Activated B cell treated with CpG ODN at 0.5 μM for 24 hours (primary cell): ENCODE results near the gene MYL12A. TPM values are rescaled to one million over a fixed set of nuclear protein-coding genes. Genes with fewer than 3 reads are reported as not detected.

Experiments used
- ATAC-seq: fragments of 200-7000 bp; cut with Tn5 transposase; one replicate; pipeline ENCODE4 v1.10.0; 2021; ENCODE audit warnings: low read depth, mild to moderate bottlenecking, moderate library complexity
- CTCF ChIA-PET: fragments of 350-600 bp; sonication (Branson Sonifier 250); formaldehyde crosslinking; loops from one replicate; lab custom pipeline; 2021; ENCODE audit warnings: antibody characterized with exemption; lab: Charles Lee
- POLR2A ChIA-PET: fragments of 350-600 bp; sonication (Branson Sonifier 250); formaldehyde crosslinking; loops from one replicate; lab custom pipeline; 2021; ENCODE audit warnings: antibody characterized with exemption; lab: Charles Lee
- DNase-seq: peaks from one replicate; pipeline ENCODE4 v3.0.0; 2022
- H3K27ac Mint-ChIP-seq: one replicate; pipeline ENCODE4 v1.8.0; 2020; ENCODE audit warnings: mixed read lengths
- H3K27me3 Mint-ChIP-seq: one replicate; pipeline ENCODE4 v1.8.0; 2021; ENCODE audit warnings: mixed read lengths
- H3K36me3 Mint-ChIP-seq: one replicate; pipeline ENCODE4 v1.8.0; 2021; ENCODE audit warnings: low read depth, mixed read lengths
- H3K4me1 Mint-ChIP-seq: one replicate; pipeline ENCODE4 v1.8.0; 2021; ENCODE audit warnings: mixed read lengths
- H3K4me3 Mint-ChIP-seq: one replicate; pipeline ENCODE4 v1.8.0; 2020; ENCODE audit warnings: mild to moderate bottlenecking, mixed read lengths
- H3K9me3 Mint-ChIP-seq: one replicate; pipeline ENCODE4 v1.8.0; 2020; ENCODE audit warnings: mixed read lengths
- CTCF ChIP-seq: fragments of 200-600 bp; IDR thresholded peaks from one replicate; pipeline ENCODE4 v1.8.0; 2022; ENCODE audit warnings: antibody characterized with exemption, mild to moderate bottlenecking
- intact Hi-C: fragments of 100-400 bp; cut with micrococcal nuclease; formaldehyde crosslinking; loops from one replicate; pipeline ENCODE4 v1.15.1; 2024
- total RNA-seq: library from RNA; stranded (reverse); gene quantifications from 2 replicates; pipeline ENCODE4 v1.2.3, GENCODE V29; 2022

MYL12A gene
- total RNA-seq, 1 donor from 2014 or later, result 394 TPM

GRCh38 chr18:3260995-3261372 lies 13.4 kb downstream of the MYL12A start:
- no peak for ATAC-seq
- intact Hi-C loops, result loop anchor here (1.0 to 5.0 kb wide), 5 partner anchors 14 to 689 kb away; partner anchors contain the start of genes METTL4, MYL12A, NDC80 and TGIF1
- ChIA-PET CTCF (interaction anchor here (1.6 kb wide), 1 partner anchor 14 kb away, joined by 11 read pairs; the partner anchor contains the start of gene MYL12A), POLR2A (interaction anchor here (1.0 to 5.7 kb wide), 22 partner anchors 9 to 603 kb away, joined by 3 to 166 read pairs (median 4); partner anchors contain the start of gene MYL12A)
- TF ChIP-seq CTCF, result no peak
- no peaks in the 10 kb centered on the region for H3K9me3 Mint-ChIP-seq
- DNase-seq, result no peak
- peak overlapping the region; percentile 94 for H3K4me3 Mint-ChIP-seq
- H3K27ac Mint-ChIP-seq, result peak overlapping the region; percentile 97
- H3K4me1 Mint-ChIP-seq, result peaks cover 80% of the 10 kb centered on the region
- no peaks in the 10 kb centered on the region for H3K27me3 Mint-ChIP-seq
- H3K36me3 Mint-ChIP-seq, result peaks cover 39% of the 10 kb centered on the region

DNA sequence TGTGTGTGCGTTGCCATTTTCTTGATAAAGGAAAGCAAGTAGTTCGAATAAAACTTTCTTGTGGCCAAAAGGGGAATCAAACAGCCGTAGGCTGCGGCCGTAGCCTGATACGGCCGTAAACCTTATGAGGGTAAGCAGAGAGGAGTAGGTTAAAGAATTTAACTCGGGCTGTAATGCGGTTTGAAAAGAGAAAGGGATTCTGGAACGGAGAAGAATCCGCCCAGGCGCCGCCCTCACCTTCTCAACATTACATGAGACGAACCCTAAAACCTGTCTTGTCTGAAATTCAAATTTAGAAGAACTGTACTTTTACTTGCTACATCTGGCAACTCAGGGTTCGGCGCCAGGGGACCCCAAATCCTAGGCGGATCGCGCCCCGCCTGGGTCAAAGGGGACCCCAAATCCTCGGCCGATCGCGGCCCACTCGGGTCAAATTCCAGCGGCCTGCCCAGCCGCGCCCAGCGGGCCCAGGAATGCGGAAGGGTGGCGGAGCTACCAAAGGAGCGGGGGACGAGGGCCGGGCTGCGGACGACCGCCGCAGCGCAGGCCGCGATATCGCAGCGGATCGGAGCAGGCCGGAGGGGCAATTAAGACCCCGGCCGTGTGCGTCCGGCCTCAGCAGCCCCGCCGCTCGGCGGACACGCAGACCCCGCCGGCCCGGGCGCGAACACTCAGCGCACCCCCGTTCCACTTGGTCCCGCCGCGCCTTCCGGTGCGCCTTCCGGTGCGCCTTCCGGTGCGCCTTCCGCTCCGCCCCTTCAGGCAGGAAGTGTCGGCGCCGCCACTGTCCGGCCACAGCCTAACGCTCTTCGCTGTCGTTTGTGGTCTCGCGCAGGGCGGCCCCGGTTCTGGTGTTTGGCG lies 14.0 kb downstream of the MYL12A start, which contains the start of gene MYL12B:
Gene MYL12B (plus strand): TSS at position 761 of the 861 bp plus-strand sequence. CDS start 10,766 bp downstream, outside the sequence.
- H3K36me3 Mint-ChIP-seq, result peaks cover 37% of the 10 kb centered on the region
- H3K4me3 Mint-ChIP-seq, result peak within 1 kb of the TSS; percentile 94
- no peaks in the 10 kb centered on the region for H3K27me3 Mint-ChIP-seq
- ChIA-PET POLR2A (interaction anchor here (0.6 to 5.7 kb wide), 26 partner anchors 8 to 603 kb away, joined by 3 to 166 read pairs (median 4); partner anchors contain the start of gene MYL12A), CTCF (interaction anchor here (1.6 kb wide), 1 partner anchor 15 kb away, joined by 11 read pairs; the partner anchor contains the start of gene MYL12A)
- peaks cover 80% of the 10 kb centered on the region for H3K4me1 Mint-ChIP-seq
- intact Hi-C loops, result loop anchor here (1.0 to 5.0 kb wide), 5 partner anchors 14 to 689 kb away; partner anchors contain the start of genes METTL4, MYL12A, NDC80 and TGIF1
- ATAC-seq (peak; percentile 83), DNase-seq (peak; percentile 81)
- no peak for TF ChIP-seq CTCF
- peak within 1 kb of the TSS; percentile 97 for H3K27ac Mint-ChIP-seq
- no peaks in the 10 kb centered on the region for H3K9me3 Mint-ChIP-seq

DNA sequence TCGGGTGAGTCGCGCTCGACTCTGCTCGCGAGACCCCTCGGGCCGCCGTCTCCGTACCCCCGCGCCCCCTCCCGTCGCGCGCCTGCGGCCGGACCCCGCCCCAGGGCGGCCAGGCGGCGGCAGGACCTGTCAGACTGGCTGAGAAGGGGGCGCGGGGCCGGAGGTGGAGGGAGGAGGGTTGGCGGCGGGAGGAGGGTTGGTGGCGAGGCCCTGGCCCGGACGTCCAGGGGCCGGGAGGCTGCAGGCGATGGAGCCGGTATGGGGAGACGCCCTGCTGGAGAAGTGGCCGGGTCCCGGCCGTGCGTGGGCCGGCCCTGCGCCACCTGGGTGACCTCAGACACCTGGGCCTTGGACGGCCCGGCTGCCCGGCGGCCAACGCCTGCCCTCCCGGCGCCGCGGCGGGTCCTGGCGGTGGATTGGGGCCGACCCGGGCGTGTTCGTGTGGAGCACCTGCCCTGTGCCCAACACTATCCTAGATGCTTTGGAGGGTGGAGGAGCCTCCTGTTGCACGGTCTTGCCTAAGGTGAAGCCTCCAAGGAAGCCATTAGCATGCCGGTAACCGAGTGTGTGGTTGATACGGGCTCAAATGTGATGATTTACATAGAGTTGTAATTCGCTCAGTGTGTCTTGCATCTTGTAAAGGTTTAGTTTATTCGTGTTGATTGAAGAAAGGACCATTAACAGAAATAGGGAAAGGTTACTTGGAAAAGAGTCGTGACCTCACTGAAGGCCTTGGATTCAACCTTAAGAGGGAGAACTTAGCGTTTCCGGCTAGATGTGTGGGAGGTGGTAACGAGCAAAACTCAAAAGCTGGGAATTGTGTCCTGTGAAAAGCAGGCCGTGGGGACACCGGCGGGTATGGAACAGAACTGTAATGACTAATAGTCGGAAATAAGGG lies 14.9 kb downstream of the MYL12A start:
- no peaks in the 10 kb centered on the region for H3K27me3 Mint-ChIP-seq
- H3K4me1 Mint-ChIP-seq, result peaks cover 80% of the 10 kb centered on the region
- peak; percentile 10 for ATAC-seq
- H3K4me3 Mint-ChIP-seq, result peak overlapping the region; percentile 94
- H3K27ac Mint-ChIP-seq, result peak overlapping the region; percentile 97
- intact Hi-C loops, result loop anchor here (1.0 to 5.0 kb wide), 5 partner anchors 10 to 690 kb away; partner anchors contain the start of genes METTL4, NDC80 and TGIF1
- ChIA-PET POLR2A (interaction anchor here (0.6 to 5.7 kb wide), 20 partner anchors 8 to 604 kb away, joined by 3 to 166 read pairs (median 4); partner anchors contain the start of gene MYL12A), CTCF (interaction anchor here (1.4 to 1.8 kb wide), 3 partner anchors 16 to 35 kb away, joined by 5 to 11 read pairs (median 6); partner anchors contain the start of gene MYL12A)
- peak; percentile 39 for DNase-seq
- no peak for TF ChIP-seq CTCF
- H3K36me3 Mint-ChIP-seq, result peaks cover 28% of the 10 kb centered on the region
- H3K9me3 Mint-ChIP-seq, result no peaks in the 10 kb centered on the region

GRCh38 chr18:3263132-3263700 lies 15.6 kb downstream of the MYL12A start:
- TF ChIP-seq CTCF, result no peak
- H3K9me3 Mint-ChIP-seq, result no peaks in the 10 kb centered on the region
- peak overlapping the region; percentile 94 for H3K4me3 Mint-ChIP-seq
- intact Hi-C loops, result loop anchor here (1.0 to 5.0 kb wide), 5 partner anchors 9 to 691 kb away; partner anchors contain the start of genes METTL4, NDC80 and TGIF1
- ATAC-seq (no peak), DNase-seq (no peak)
- CTCF ChIA-PET, result interaction anchor here (1.4 to 1.8 kb wide), 2 partner anchors 17 to 34 kb away, joined by 5 to 6 read pairs; no protein-coding TSS in a partner anchor
- no peaks in the 10 kb centered on the region for H3K27me3 Mint-ChIP-seq
- POLR2A ChIA-PET, result interaction anchor here (2.8 to 5.7 kb wide), 2 partner anchors 14 to 15 kb away, joined by 7 to 166 read pairs; partner anchors contain the start of gene MYL12A
- peaks cover 21% of the 10 kb centered on the region for H3K36me3 Mint-ChIP-seq
- H3K4me1 Mint-ChIP-seq, result peaks cover 78% of the 10 kb centered on the region
- peak overlapping the region; percentile 74 for H3K27ac Mint-ChIP-seq
